Upper lobe of right lung (tissue), 1 donor: ENCODE results near the gene OLA1. TPM values are rescaled to one million over a fixed set of nuclear protein-coding genes. Genes with fewer than 3 reads are reported as not detected.

Experiments
- ATAC-seq: fragments of 200-7000 bp; cut with Tn5 transposase; one replicate; pipeline ENCODE4 v1.9.1; 2020; ENCODE audit warnings: mild to moderate bottlenecking, moderate library complexity
- DNase-seq: peaks from one replicate; pipeline ENCODE4 v3.0.0-alpha.2; 2020
- H3K27ac ChIP-seq: fragments of 200-600 bp; one replicate; pipeline ENCODE4 v1.8.0; 2022
- H3K27me3 ChIP-seq: fragments of 200-600 bp; one replicate; pipeline ENCODE4 v1.8.0; 2022; ENCODE audit warnings: mild to moderate bottlenecking
- H3K36me3 ChIP-seq: fragments of 200-600 bp; one replicate; pipeline ENCODE4 v1.8.0; 2022
- H3K4me1 ChIP-seq: fragments of 200-600 bp; one replicate; pipeline ENCODE4 v1.8.0; 2022
- H3K4me3 ChIP-seq: fragments of 200-600 bp; one replicate; pipeline ENCODE4 v1.8.0; 2022; ENCODE audit warnings: mild to moderate bottlenecking
- H3K9me3 ChIP-seq: fragments of 200-600 bp; one replicate; pipeline ENCODE4 v1.8.0; 2022
- intact Hi-C: fragments of 100-400 bp; cut with DNase I; formaldehyde crosslinking; loops from one replicate; pipeline ENCODE4 v1.11.0; 2022
- total RNA-seq: library from RNA; stranded (reverse); fragmentation: NEBNext Ultra II Directional; extraction: Animal tissue kit (Norgen Biotek cat#: 25700); gene quantifications from one replicate; pipeline ENCODE4 v1.2.1, GENCODE V29; 2021
- TF ChIP-seq, protein P1 (sequence below): fragments of 200-600 bp; IDR thresholded peaks from one replicate; pipeline ENCODE4 v1.8.0; 2022; ENCODE audit warnings: antibody characterized with exemption
- donor health status: DM: no; HTN: yes; CAD: no; lungs with severe emphysema.

The OLA1 gene
- total RNA-seq, 1 donor from 2014 or later = 50.2 TPM

DNA sequence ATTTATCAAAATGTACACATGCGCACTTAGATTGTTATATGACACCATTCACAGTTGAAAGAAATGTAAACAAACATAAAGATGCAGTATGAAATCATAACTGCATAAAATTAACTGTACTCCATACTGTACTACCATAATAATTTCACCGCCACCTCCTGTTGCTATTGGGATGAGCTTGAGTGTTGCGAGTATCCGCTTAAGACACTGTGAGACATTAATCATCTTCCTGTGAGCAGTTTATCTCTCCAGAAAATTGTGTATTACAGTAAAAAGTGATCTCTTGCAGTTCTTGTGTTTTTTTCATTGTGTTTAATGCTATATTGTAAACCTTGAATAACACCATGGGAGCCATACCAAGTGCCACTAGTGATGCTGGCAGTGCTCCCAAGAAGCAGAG, 46.1 kb downstream of the OLA1 start:
- TF ChIP-seq, protein P1, sequence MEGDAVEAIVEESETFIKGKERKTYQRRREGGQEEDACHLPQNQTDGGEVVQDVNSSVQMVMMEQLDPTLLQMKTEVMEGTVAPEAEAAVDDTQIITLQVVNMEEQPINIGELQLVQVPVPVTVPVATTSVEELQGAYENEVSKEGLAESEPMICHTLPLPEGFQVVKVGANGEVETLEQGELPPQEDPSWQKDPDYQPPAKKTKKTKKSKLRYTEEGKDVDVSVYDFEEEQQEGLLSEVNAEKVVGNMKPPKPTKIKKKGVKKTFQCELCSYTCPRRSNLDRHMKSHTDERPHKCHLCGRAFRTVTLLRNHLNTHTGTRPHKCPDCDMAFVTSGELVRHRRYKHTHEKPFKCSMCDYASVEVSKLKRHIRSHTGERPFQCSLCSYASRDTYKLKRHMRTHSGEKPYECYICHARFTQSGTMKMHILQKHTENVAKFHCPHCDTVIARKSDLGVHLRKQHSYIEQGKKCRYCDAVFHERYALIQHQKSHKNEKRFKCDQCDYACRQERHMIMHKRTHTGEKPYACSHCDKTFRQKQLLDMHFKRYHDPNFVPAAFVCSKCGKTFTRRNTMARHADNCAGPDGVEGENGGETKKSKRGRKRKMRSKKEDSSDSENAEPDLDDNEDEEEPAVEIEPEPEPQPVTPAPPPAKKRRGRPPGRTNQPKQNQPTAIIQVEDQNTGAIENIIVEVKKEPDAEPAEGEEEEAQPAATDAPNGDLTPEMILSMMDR = no peak
- H3K27me3 ChIP-seq = no peaks in the 10 kb centered on the region
- DNase-seq = no peak
- no peaks in the 10 kb centered on the region for H3K4me1 ChIP-seq
- no peaks in the 10 kb centered on the region for H3K36me3 ChIP-seq
- ATAC-seq = no peak
- no peaks in the 10 kb centered on the region for H3K9me3 ChIP-seq
- no peak overlapping the region for H3K4me3 ChIP-seq
- H3K27ac ChIP-seq = no peak overlapping the region
- intact Hi-C loops = no loop called here

DNA sequence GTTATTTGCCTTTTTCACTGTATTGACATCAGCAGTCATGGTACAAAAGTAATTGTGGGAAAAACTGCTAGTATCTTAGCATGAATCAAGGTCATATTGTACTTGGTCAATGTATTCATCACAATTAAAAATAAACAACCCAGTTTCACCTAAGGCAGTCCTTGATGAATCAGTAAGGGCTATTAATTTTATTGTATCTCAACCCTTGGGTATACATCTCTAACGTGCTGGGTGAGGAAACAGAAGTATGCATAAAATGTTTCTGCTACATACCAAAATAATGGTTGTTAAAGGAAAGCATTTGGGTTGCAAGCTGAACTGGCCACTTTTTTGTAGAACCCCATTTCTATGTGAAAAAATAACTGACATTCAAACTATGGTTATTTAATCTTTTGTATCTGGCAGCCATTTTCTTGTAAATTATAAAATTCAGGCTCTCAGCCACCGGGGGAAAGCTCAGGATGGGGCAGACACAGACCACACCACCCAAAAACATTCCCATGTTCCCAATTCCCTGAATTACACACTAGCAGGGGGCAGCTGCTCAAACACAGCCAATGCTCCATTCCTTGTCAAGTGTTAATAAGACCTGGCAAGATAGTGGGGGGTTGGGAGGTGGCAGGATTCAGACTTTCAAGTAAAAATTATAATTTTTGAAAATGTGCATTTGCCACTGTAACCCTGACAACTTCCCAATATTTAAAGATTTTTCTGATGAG, 49.3 kb downstream of the OLA1 start:
- H3K4me3 ChIP-seq = no peak overlapping the region
- no peaks in the 10 kb centered on the region for H3K4me1 ChIP-seq
- no peak for ATAC-seq
- intact Hi-C loops = no loop called here
- H3K36me3 ChIP-seq = no peaks in the 10 kb centered on the region
- no peaks in the 10 kb centered on the region for H3K27me3 ChIP-seq
- no peak for DNase-seq
- H3K27ac ChIP-seq = no peak overlapping the region
- H3K9me3 ChIP-seq = no peaks in the 10 kb centered on the region
- TF ChIP-seq, protein P1 = no peak

DNA sequence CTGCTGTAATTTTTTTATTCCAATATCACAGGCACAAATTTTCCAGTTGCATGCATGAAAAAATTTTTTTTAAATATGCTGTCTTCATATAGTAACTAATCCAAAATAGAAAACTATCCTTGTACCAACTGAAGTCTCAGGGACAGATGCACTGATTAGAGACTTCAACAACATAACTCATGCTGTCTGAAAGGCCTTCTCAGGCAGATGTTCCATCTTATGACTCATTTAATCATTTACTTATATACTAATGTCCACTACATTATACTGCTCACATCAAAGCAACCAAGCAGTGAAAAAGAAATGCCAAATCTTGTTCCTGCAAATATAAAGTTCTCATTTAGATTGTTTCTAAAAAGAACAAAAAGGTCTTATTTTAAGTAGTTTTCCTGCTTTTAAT, 53.1 kb downstream of the OLA1 start:
- Histone ChIP-seq H3K4me3 (no peak overlapping the region), H3K36me3 (no peaks in the 10 kb centered on the region), H3K4me1 (no peaks in the 10 kb centered on the region), H3K27me3 (no peaks in the 10 kb centered on the region), H3K27ac (no peak overlapping the region), H3K9me3 (no peaks in the 10 kb centered on the region)
- no peak for ATAC-seq
- TF ChIP-seq, protein P1 = no peak
- intact Hi-C loops = no loop called here
- DNase-seq = no peak

DNA sequence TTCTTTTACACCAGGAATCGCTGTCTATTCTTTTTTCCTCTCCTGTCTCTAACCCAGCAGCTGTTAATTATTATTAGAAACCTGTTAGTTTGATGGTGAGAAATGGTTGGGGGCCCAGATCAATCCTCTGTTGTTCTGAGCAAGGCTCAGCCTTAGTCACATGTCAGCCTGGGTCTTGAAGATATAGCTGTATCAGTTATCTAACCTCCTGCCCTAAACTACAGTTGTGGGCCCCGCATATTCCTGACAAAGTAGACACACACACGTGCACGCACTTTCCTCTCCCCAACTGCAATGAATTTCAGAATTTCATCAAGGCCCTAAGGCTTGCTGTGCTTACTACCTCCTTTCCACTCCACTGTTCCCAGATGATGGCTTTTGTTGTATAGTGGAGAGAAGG, 54.6 kb downstream of the OLA1 start:
- DNase-seq (no peak), ATAC-seq (no peak)
- Histone ChIP-seq H3K4me3 (no peak overlapping the region), H3K27me3 (no peaks in the 10 kb centered on the region), H3K9me3 (no peaks in the 10 kb centered on the region), H3K4me1 (no peaks in the 10 kb centered on the region), H3K36me3 (no peaks in the 10 kb centered on the region), H3K27ac (no peak overlapping the region)
- TF ChIP-seq, protein P1 = no peak
- intact Hi-C loops = no loop called here

DNA sequence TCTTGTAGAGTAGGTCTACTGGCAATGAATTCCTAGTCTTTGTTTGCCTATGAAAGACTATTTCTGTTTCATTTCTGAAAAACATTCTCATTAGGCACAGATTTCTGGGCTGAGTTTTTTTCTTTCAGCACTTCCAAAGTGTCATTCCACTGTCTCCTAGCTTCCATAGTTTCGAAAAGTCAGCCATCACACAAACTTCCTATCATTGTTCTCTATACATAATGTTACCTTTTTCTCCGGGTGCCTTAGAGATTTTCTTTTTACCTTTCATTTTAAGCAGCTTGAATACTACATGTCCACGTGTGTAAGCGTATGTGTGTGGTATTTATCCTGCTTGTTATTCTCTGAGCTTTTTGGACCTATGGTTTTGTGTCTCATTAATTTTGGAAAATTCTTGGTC, 55.7 kb downstream of the OLA1 start:
- no peaks in the 10 kb centered on the region for H3K27me3 ChIP-seq
- H3K36me3 ChIP-seq = no peaks in the 10 kb centered on the region
- intact Hi-C loops = no loop called here
- no peak overlapping the region for H3K4me3 ChIP-seq
- H3K27ac ChIP-seq = no peak overlapping the region
- DNase-seq = no peak
- H3K9me3 ChIP-seq = no peaks in the 10 kb centered on the region
- H3K4me1 ChIP-seq = no peaks in the 10 kb centered on the region
- TF ChIP-seq, protein P1 = no peak
- ATAC-seq = no peak
